ENCODE results near the gene RP2.

The RP2 gene

GRCh38 chrX:46841346-46841745 lies 4.5 kb downstream of the RP2 start:
- no peak for DNase-seq (ENCODE audit: low read depth, low spot score)

- no peak for DNase-seq (ENCODE audit: low read depth, low spot score)
These were observed 8.1 kb downstream of the RP2 start for GRCh38 chrX:46844913-46845312.

GRCh38 chrX:46849933-46850332 lies 13.1 kb downstream of the RP2 start:
- no peak for DNase-seq (ENCODE audit: low read depth, low spot score)

- DNase-seq (ENCODE audit: low read depth, low spot score): no peak
These were observed 13.9 kb downstream of the RP2 start for GRCh38 chrX:46850771-46851170.

- DNase-seq (ENCODE audit: low read depth, low spot score): no peak
These were observed 19.6 kb downstream of the RP2 start for GRCh38 chrX:46856483-46856882.

GRCh38 chrX:46860557-46860956 lies 23.7 kb downstream of the RP2 start:
- no peak for DNase-seq (ENCODE audit: low read depth, low spot score)

- no peak for DNase-seq (ENCODE audit: low read depth, low spot score)
These were observed 26.2 kb downstream of the RP2 start for GRCh38 chrX:46863072-46863471.

- DNase-seq (ENCODE audit: low read depth, low spot score): no peak
These were observed 27.8 kb downstream of the RP2 start for GRCh38 chrX:46864606-46865005.

- DNase-seq (ENCODE audit: low read depth, low spot score): no peak
These were observed 28.4 kb downstream of the RP2 start for GRCh38 chrX:46865281-46865680.

- no peak for DNase-seq (ENCODE audit: low read depth, low spot score)
These were observed 29.9 kb downstream of the RP2 start for GRCh38 chrX:46866726-46867125.

GRCh38 chrX:46873746-46874145 lies 36.9 kb downstream of the RP2 start:
- DNase-seq (ENCODE audit: low read depth, low spot score): no peak

- DNase-seq (ENCODE audit: low read depth, low spot score): no peak
These were observed 40.1 kb downstream of the RP2 start for GRCh38 chrX:46876901-46877300.

GRCh38 chrX:46882266-46882665 lies 45.4 kb downstream of the RP2 start:
- DNase-seq (ENCODE audit: low read depth, low spot score): no peak

- DNase-seq (ENCODE audit: low read depth, low spot score): no peak
These were observed 48.0 kb downstream of the RP2 start for GRCh38 chrX:46884799-46885198.

- no peak for DNase-seq (ENCODE audit: low read depth, low spot score)
These were observed 61.4 kb downstream of the RP2 start for GRCh38 chrX:46898207-46898606.

GRCh38 chrX:46903458-46904242 lies 66.8 kb downstream of the RP2 start:
- no peak for DNase-seq (ENCODE audit: low read depth, low spot score)

GRCh38 chrX:46904626-46905025 lies 67.8 kb downstream of the RP2 start:
- no peak for DNase-seq (ENCODE audit: low read depth, low spot score)

GRCh38 chrX:46910415-46910814 lies 73.6 kb downstream of the RP2 start:
- no peak for DNase-seq (ENCODE audit: low read depth, low spot score)

- no peak for DNase-seq (ENCODE audit: low read depth, low spot score)
These were observed 75.3 kb downstream of the RP2 start, which contains the start of gene JADE3 for GRCh38 chrX:46912098-46912602. Gene JADE3 (plus strand): TSS chrX:46912421. CDS start chrX:46984895, 72,474 bp downstream.

GRCh38 chrX:46912603-46913491 lies 76.0 kb downstream of the RP2 start:
- DNase-seq (ENCODE audit: low read depth, low spot score): no peak

GRCh38 chrX:46913667-46914066 lies 76.8 kb downstream of the RP2 start:
- no peak for DNase-seq (ENCODE audit: low read depth, low spot score)

GRCh38 chrX:46916273-46916672 lies 79.4 kb downstream of the RP2 start:
- DNase-seq (ENCODE audit: low read depth, low spot score): no peak

- no peak for DNase-seq (ENCODE audit: low read depth, low spot score)
These were observed 80.8 kb downstream of the RP2 start for GRCh38 chrX:46917622-46918021.
